Measurements from ENCODE around the gene CLEC19A. TPM values are rescaled to one million over a fixed set of nuclear protein-coding genes. Genes with fewer than 3 reads are reported as not detected.

Gene CLEC19A
- total RNA-seq, 1 experiment from 2014 or later = not detected

DNA sequence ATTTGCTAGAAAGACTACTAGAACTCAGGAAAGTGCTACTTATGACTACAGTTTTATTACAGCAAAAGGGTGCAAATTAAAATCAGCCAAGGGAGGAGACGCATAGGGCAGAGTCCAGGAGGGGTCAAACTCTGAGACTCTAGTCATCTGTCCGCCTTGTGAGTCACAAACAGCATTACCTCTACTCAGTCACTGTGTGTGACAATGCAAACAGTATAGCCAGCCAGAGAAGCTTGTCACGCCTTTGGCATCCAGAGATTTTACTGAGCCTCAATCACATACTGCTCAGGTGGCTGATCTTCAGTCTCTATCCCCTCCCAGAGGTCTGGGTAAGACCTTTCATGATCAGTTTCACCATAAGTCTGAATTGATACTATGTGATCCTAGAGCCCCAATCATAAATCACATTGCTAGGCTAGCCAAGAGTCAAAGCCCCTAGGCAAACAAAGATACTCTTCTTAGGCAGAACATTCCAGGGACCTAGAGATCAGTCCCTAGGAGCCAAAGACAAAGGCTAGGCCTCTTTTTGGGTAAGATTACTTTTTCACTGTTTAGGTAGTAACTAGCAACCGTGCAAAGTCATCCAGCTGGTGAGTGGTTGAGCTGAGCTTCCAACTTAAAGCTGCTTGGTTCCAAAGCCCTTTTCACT lies 48.8 kb upstream of the CLEC19A start:
- ChIA-PET CTCF (no interaction called here), POLR2A (no interaction called here)
- no peaks in the 10 kb centered on the region for H3K27me3 ChIP-seq (ENCODE audit: control insufficient read depth, insufficient read depth, low read length)
- in situ Hi-C loops (cut with HindIII; ENCODE audit: low pct_unique_long_range_greater_than_20kb, low sequenced_read_pairs) (no loop called here), intact Hi-C loops (cut with micrococcal nuclease; ENCODE audit: unreplicated experiment) (no loop called here)
- no TSS peak for BruUV-seq (replicated peaks)
- H3K27ac ChIP-seq (ENCODE audit: low read length) = no peak overlapping the region
- H3K4me3 ChIP-seq (ENCODE audit: low read depth in 2 of 2, low read length in 2 of 2) = no peak overlapping the region
- H3K4me1 ChIP-seq (ENCODE audit: control insufficient read depth, insufficient read depth, low read length) = no peaks in the 10 kb centered on the region
- peaks cover 18% of the 10 kb centered on the region; the same call in 1 of the 2 replicates for H3K9me3 ChIP-seq (ENCODE audit: control insufficient read depth, insufficient read depth, low read depth, low read length)
- no peak for TF ChIP-seq SIN3A (IDR thresholded peaks at IDR 0.05; ENCODE audit: borderline replicate concordance, insufficient read depth, low read depth, low read length)
- TF ChIP-seq TCF7L2 (IDR thresholded peaks at IDR 0.05; ENCODE audit: low read depth, low read length) = no peak
- TF ChIP-seq, protein P1, sequence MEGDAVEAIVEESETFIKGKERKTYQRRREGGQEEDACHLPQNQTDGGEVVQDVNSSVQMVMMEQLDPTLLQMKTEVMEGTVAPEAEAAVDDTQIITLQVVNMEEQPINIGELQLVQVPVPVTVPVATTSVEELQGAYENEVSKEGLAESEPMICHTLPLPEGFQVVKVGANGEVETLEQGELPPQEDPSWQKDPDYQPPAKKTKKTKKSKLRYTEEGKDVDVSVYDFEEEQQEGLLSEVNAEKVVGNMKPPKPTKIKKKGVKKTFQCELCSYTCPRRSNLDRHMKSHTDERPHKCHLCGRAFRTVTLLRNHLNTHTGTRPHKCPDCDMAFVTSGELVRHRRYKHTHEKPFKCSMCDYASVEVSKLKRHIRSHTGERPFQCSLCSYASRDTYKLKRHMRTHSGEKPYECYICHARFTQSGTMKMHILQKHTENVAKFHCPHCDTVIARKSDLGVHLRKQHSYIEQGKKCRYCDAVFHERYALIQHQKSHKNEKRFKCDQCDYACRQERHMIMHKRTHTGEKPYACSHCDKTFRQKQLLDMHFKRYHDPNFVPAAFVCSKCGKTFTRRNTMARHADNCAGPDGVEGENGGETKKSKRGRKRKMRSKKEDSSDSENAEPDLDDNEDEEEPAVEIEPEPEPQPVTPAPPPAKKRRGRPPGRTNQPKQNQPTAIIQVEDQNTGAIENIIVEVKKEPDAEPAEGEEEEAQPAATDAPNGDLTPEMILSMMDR (IDR thresholded peaks at IDR 0.05) = no peak
- TF ChIP-seq POLR2AphosphoS5 (IDR thresholded peaks at IDR 0.05; ENCODE audit: low read depth, low read length) = no peak
- TF ChIP-seq, protein P2, sequence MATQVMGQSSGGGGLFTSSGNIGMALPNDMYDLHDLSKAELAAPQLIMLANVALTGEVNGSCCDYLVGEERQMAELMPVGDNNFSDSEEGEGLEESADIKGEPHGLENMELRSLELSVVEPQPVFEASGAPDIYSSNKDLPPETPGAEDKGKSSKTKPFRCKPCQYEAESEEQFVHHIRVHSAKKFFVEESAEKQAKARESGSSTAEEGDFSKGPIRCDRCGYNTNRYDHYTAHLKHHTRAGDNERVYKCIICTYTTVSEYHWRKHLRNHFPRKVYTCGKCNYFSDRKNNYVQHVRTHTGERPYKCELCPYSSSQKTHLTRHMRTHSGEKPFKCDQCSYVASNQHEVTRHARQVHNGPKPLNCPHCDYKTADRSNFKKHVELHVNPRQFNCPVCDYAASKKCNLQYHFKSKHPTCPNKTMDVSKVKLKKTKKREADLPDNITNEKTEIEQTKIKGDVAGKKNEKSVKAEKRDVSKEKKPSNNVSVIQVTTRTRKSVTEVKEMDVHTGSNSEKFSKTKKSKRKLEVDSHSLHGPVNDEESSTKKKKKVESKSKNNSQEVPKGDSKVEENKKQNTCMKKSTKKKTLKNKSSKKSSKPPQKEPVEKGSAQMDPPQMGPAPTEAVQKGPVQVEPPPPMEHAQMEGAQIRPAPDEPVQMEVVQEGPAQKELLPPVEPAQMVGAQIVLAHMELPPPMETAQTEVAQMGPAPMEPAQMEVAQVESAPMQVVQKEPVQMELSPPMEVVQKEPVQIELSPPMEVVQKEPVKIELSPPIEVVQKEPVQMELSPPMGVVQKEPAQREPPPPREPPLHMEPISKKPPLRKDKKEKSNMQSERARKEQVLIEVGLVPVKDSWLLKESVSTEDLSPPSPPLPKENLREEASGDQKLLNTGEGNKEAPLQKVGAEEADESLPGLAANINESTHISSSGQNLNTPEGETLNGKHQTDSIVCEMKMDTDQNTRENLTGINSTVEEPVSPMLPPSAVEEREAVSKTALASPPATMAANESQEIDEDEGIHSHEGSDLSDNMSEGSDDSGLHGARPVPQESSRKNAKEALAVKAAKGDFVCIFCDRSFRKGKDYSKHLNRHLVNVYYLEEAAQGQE (IDR thresholded peaks at IDR 0.05; ENCODE audit: insufficient read depth in 1 of 2, low read depth in 2 of 2, low read length in 1 of 2) = no peak
- peak; percentile 89 for ATAC-seq
- peak; percentile 57 for DNase-seq (ENCODE audit: low read depth, low spot score)
- no peaks in the 10 kb centered on the region for H3K36me3 ChIP-seq (ENCODE audit: control insufficient read depth, insufficient read depth, low read length)

DNA sequence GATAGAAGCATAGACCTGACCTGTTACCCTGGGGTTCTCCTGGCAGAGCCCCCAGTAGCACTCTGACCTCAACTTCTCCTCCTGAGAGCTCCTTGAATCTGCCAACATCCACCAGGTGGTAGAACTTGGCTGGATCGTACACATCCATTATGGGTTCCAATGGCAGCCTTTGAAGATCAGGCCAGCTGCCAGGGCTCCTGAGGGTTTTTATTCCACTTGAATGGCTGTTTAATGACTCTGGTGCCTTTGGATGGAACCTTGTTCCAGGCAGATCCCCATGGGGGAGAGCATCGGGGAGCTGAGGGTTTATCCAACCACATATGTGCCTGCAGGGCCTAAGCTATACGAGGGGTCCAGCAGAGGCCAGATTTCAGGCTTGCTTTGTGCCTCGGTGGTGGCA lies 47.1 kb upstream of the CLEC19A start:
- in situ Hi-C loops (cut with HindIII; ENCODE audit: low pct_unique_long_range_greater_than_20kb, low sequenced_read_pairs) = no loop called here
- Histone ChIP-seq H3K4me1 (ENCODE audit: control insufficient read depth, insufficient read depth, low read length) (no peaks in the 10 kb centered on the region), H3K27me3 (ENCODE audit: control insufficient read depth, insufficient read depth, low read length) (no peaks in the 10 kb centered on the region), H3K36me3 (ENCODE audit: control insufficient read depth, insufficient read depth, low read length) (no peaks in the 10 kb centered on the region), H3K27ac (ENCODE audit: low read length) (no peak overlapping the region), H3K4me3 (ENCODE audit: low read depth in 2 of 2, low read length in 2 of 2) (no peak overlapping the region), H3K9me3 (ENCODE audit: control insufficient read depth, insufficient read depth, low read depth, low read length) (peaks cover 18% of the 10 kb centered on the region; the same call in 1 of the 2 replicates)
- ChIA-PET POLR2A (no interaction called here), CTCF (interaction anchor here (0.6 kb wide), 1 partner anchor 22 kb away, joined by 12 read pairs; no protein-coding TSS in a partner anchor)
- ATAC-seq (no peak), DNase-seq (ENCODE audit: low read depth, low spot score) (no peak)
- BruUV-seq (replicated peaks) = no TSS peak
- TF ChIP-seq SIN3A (IDR thresholded peaks at IDR 0.05; ENCODE audit: borderline replicate concordance, insufficient read depth, low read depth, low read length) = no peak
- TF ChIP-seq, protein P1 (IDR thresholded peaks at IDR 0.05) = no peak
- TF ChIP-seq, protein P2 (IDR thresholded peaks at IDR 0.05; ENCODE audit: insufficient read depth in 1 of 2, low read depth in 2 of 2, low read length in 1 of 2) = no peak
- TF ChIP-seq TCF7L2 (IDR thresholded peaks at IDR 0.05; ENCODE audit: low read depth, low read length) = no peak
- TF ChIP-seq POLR2AphosphoS5 (IDR thresholded peaks at IDR 0.05; ENCODE audit: low read depth, low read length) = no peak
- intact Hi-C loops (cut with micrococcal nuclease; ENCODE audit: unreplicated experiment) = no loop called here

All from Panc1 (cell line).